Pancreas (tissue), 10 donors: Measurements from ENCODE around the gene POGK. TPM values are rescaled to one million over a fixed set of nuclear protein-coding genes. Genes with fewer than 3 reads are reported as not detected.

Experiments used
- ATAC-seq, 4 donors: fragments of 200-7000 bp; cut with Tn5 transposase; one replicate each; pipeline versions ENCODE4 v1.8.0 to v1.9.1; 2020; ENCODE audit warnings: mild to moderate bottlenecking in 4 of 4, moderate library complexity in 4 of 4
- DNase-seq, 6 donors: peaks; one replicate each; pipeline ENCODE4 v3.0.0-alpha.2; 2020
- FAIRE-seq: peaks from 2 replicates; lab custom pipeline; 2012; peaks lifted over from hg19 to GRCh38; lab: Jason Lieb, UNC
- H3K27ac ChIP-seq, 4 donors: fragments of 200-600 bp; sonication (generic); 1 replicate in 3 of 4; 2 replicates in 1 of 4; pipeline versions ENCODE4 v1.5.0 to v1.8.0; 2020
- H3K27me3 ChIP-seq, 4 donors: fragments of 200-600 bp; one replicate each; pipeline ENCODE4 v1.8.0; 2021
- H3K36me3 ChIP-seq, 3 donors: fragments of 200-600 bp; sonication (generic) in 1 of 3; one replicate each; pipeline versions ENCODE4 v1.5.0 to v1.8.0; 2020 to 2021
- H3K4me1 ChIP-seq, 3 donors: fragments of 200-600 bp; one replicate each; pipeline ENCODE4 v1.8.0; 2021
- H3K4me3 ChIP-seq, 4 donors: fragments of 200-600 bp; sonication (generic) in 2 of 4; one replicate each; pipeline versions ENCODE4 v1.5.0 to v1.8.0; 2020 to 2021
- H3K9me3 ChIP-seq, 4 donors: fragments of 200-600 bp; one replicate each; pipeline ENCODE4 v1.8.0; 2021
- CTCF ChIP-seq, 4 donors: fragments of 200-600 bp; sonication (generic) in 3 of 4; IDR thresholded peaks; one replicate each; pipeline versions ENCODE4 v1.5.0 to v1.8.0; 2021; ENCODE audit warnings: antibody characterized with exemption in 4 of 4
- WGBS, 2 donors: extraction: QIAGEN DNeasy Blood & Tissue Kit; methylation state at CpG; one replicate each; pipeline ENCODE4 v1.1.7; 2013; 5-methylcytosine and 5-hydroxymethylcytosine counted together
- intact Hi-C, 3 donors: fragments of 100-400 bp; cut with DNase I; formaldehyde crosslinking; loops; one replicate each; pipeline versions ENCODE4 v1.11.1 to v1.14.2; 2022
- polyA plus RNA-seq, 2 donors: library from polyadenylated mRNA; stranded (reverse); fragments of 200-250 nt; gene quantifications; one replicate each; pipeline ENCODE4 v1.2.3, GENCODE V29; 2013
- total RNA-seq, 6 donors: library from RNA; stranded (reverse); fragmentation: NEBNext Ultra II Directional in 4 of 6; extraction: Animal tissue kit (Norgen Biotek cat#: 25700) in 4 of 6; gene quantifications; one replicate each; pipeline versions ENCODE4 v1.2.1 to v1.2.4, GENCODE V29; 2021 to 2023
- donor health status: healthy with polysubstance abuse.
- donor health status: DM: no; HTN: no; CAD: no; lungs with moderate emphysema.
- donor health status: DM: no; HTN: no; CAD: no.
- donor health status: control.
- donor health status: control.
- donor health status: Bipolar disorder and iron deficiency.
- donor health status: DM: yes; HTN: yes; CAD: no.
- donor health status: DM: no; HTN: no; CAD: no.
- donor health status: DM: no; HTN: no; CAD: no.
- donor health status: DM: yes; HTN: yes; CAD: no.

Gene POGK
- total and polyA plus RNA-seq, 8 donors = 6.3 to 26.7 (median 14.0) TPM

DNA sequence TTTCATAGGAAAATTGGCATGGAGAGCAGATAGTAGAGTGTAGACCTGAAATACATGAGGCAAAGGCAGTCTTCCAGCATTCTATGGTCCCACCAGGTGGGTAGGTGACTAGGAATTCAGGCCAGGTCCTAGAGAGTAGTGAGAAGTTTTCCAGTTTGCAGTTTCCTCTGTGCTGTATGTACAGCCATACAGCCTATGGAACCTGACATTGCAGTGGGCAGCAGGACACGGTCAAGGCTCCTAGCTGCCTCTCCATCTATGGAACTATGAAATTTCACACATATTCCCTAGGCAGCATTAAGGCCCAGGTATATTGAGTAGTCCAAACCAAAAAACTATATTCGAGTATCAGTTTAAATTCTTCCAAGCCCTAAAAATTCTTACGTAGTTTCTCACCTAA, 16.3 kb downstream of the POGK start:
- peak in 1 of 4 donors; percentile 14 for ATAC-seq
- H3K4me3 ChIP-seq = no peak overlapping the region
- WGBS, 2 donors = 66 to 70% methylated on average over 3 of the region's 3 CpGs
- H3K4me1 ChIP-seq = no peaks in the 10 kb centered on the region
- H3K27ac ChIP-seq = no peak overlapping the region
- DNase-seq = no peak
- no peak for TF ChIP-seq CTCF (IDR thresholded peaks at IDR 0.05)
- H3K9me3 ChIP-seq = no peaks in the 10 kb centered on the region
- H3K27me3 ChIP-seq = no peaks in the 10 kb centered on the region
- intact Hi-C loops = no loop called here
- H3K36me3 ChIP-seq = peaks cover 0 to 53% (median 10%) of the 10 kb centered on the region in 3 donors
- FAIRE-seq = no peak

DNA sequence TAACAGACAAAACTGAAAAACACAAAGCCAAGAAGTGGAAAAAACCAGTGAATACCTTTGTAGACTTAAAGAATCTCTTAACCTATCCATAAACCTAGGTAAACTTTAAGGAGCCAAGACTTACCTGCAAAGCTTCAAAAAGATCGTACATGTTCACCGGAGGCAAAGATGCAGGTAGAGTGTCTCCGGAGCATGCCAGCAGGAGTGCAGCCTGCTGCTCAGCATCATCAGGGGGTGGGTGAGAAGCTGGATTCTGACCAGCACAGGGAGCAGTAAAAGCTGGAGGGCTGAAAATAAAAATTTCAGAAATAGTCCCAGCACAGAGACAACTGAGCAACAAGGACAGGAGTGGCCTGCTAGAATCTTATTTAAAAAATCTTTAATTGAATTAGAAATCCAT, 18.7 kb downstream of the POGK start:
- no peaks in the 10 kb centered on the region for H3K4me1 ChIP-seq
- 90 to 96% methylated on average over 3 of the region's 3 CpGs for WGBS, 2 donors
- no peaks in the 10 kb centered on the region for H3K9me3 ChIP-seq
- intact Hi-C loops = no loop called here
- DNase-seq = no peak
- H3K36me3 ChIP-seq = peaks cover 0 to 48% (median 8%) of the 10 kb centered on the region in 3 donors
- no peak overlapping the region for H3K4me3 ChIP-seq
- ATAC-seq = no peak
- no peak for TF ChIP-seq CTCF (IDR thresholded peaks at IDR 0.05)
- H3K27me3 ChIP-seq = no peaks in the 10 kb centered on the region
- FAIRE-seq = no peak
- no peak overlapping the region for H3K27ac ChIP-seq

DNA sequence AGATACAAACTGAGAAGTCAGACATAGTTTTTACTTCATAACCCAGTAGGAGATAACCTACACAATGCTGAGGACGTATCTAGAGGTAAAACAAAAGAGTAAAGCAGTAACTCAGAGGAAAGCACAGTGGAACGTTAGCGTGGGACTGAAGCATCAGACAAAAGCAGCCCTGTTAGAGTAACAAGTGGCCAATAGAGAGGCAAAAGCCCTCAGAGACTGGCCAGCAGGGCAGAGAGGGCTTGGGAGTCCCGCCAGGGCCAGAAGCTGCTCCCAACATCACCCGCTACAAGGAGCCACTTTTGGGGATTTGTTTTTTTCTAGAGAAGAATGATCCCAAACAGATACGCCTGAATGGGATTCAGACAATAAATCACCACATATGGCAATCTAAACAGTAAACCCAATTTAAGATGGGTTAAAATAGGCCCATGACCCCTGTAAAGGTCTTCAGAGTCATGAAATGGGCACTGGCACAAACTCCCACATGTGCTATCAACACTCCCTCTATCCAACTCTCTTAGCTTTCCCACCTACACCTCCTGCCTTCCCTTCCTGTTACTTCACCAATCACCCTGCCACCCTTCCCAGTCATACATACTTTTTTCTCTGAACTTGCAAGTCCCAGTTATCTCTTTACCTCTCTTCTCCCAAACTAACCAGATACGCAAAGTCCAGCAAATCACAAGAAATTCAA, 19.6 kb downstream of the POGK start:
- intact Hi-C loops = no loop called here
- no peak for ATAC-seq
- H3K27me3 ChIP-seq = no peaks in the 10 kb centered on the region
- peaks cover 0 to 47% (median 8%) of the 10 kb centered on the region in 3 donors for H3K36me3 ChIP-seq
- no peaks in the 10 kb centered on the region for H3K9me3 ChIP-seq
- no peak for DNase-seq
- WGBS, 2 donors = 90 to 92% methylated on average over 7 of the region's 7 CpGs
- H3K4me3 ChIP-seq = no peak overlapping the region
- H3K27ac ChIP-seq = no peak overlapping the region
- no peaks in the 10 kb centered on the region for H3K4me1 ChIP-seq
- FAIRE-seq = no peak
- no peak for TF ChIP-seq CTCF (IDR thresholded peaks at IDR 0.05)

GRCh38 chr1:166859597-166859996, 20.3 kb downstream of the POGK start:
- Histone ChIP-seq H3K4me1 (no peaks in the 10 kb centered on the region), H3K27ac (no peak overlapping the region), H3K4me3 (no peak overlapping the region), H3K9me3 (no peaks in the 10 kb centered on the region), H3K36me3 (peaks cover 0 to 49% (median 8%) of the 10 kb centered on the region in 3 donors), H3K27me3 (no peaks in the 10 kb centered on the region)
- TF ChIP-seq CTCF (IDR thresholded peaks at IDR 0.05) = no peak
- no peak for FAIRE-seq
- WGBS, 2 donors = 75 to 85% methylated on average over 5 of the region's 5 CpGs
- no peak for ATAC-seq
- DNase-seq = no peak
- intact Hi-C loops = no loop called here

DNA sequence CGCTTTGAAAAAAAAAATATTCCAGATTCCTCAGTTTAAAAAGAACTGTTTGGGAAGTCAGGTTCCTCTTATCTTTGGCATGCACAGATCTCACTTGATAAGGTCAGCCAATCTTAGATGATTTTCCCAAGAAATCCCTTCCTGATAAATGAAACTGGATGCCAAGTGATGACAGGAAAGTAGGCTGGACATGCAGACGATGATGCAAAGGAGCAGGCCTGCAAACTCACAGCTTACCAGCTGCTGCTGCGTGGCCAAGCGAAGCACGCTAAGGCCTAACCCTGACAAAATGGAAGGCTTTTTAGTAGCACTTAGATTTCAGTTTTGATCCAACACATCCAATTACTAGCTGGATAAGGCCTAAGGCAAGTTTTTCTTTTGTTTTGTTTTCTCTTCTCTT, 26.7 kb downstream of the POGK start:
- Histone ChIP-seq H3K4me3 (no peak overlapping the region), H3K36me3 (peaks cover 0 to 26% (median 0%) of the 10 kb centered on the region in 3 donors), H3K27ac (no peak overlapping the region), H3K9me3 (no peaks in the 10 kb centered on the region), H3K27me3 (no peaks in the 10 kb centered on the region), H3K4me1 (peaks cover 3 to 4% (median 4%) of the 10 kb centered on the region in 3 donors)
- FAIRE-seq (no peak), ATAC-seq (no peak), DNase-seq (no peak)
- intact Hi-C loops = no loop called here
- 88 to 89% methylated on average over 5 of the region's 5 CpGs for WGBS, 2 donors
- TF ChIP-seq CTCF (IDR thresholded peaks at IDR 0.05) = no peak
